HFF-Myc (cell line): ENCODE results near the gene MATN1.

Source experiments
- DNase-seq: peaks from one replicate; pipeline ENCODE4 v3.0.0-alpha.2; 2011; ENCODE audit warnings: low read depth; ENCODE audit errors: extremely low read depth
- H3K4me3 ChIP-seq: replicated peaks from 2 replicates; pipeline ENCODE4 v1.5.1; 2011; ENCODE audit warnings: low read depth, mild to moderate bottlenecking, control low read depth, low read length
- TF ChIP-seq, protein P1 (sequence below): IDR thresholded peaks from 2 replicates; pipeline ENCODE4 v1.5.1; 2012; ENCODE audit warnings: mild to moderate bottlenecking, low read depth, low read length, control low read depth; ENCODE audit errors: missing control alignments

The MATN1 gene

DNA sequence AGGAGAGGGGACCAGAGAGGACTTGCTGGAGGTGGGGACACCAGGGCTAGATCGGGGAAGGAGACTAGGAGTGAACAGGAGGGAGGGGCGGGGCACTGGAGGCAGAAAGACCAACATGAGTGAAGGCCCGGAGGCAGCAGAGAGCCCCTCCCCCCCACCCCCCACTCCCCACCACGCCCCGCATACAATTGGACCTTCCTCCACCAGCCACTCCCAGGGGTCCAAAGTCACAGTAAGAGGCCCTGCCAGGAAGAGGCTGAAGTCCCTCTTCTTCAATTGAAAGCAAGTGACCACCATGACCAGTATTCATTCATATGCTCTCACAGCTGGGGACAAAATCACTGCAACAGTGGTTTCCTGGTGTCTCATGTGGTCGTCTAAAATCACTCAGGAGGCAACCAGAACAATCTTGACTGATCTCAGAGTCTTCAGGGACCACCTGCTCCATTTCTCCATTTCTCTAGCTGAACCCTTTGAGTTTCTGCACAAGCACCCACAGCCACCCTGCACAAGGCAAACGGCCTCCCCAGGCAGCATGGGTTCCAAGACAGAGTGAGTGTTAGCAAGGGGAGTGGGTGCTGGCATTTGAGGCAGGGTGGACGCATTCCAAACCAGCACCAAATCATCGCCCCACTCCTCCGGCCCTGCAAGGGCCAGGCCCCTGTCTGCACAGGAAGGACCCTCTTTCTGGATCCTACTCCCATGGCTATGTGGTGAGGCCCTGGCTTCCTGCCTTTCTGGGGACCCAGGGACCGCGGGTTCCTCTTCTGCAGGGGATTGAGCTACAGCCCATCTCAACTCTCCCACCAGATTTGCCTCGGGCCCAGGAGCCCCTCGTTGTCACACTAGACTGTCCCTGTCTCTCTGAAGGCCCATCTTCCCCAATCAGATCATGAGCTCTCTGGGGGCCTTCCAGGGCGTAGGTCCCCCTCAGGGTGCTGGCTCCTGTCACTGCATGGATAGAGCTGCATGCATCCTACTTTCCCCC, 17.2 kb upstream of the MATN1 start:
- no peak for DNase-seq
- TF ChIP-seq, protein P1, sequence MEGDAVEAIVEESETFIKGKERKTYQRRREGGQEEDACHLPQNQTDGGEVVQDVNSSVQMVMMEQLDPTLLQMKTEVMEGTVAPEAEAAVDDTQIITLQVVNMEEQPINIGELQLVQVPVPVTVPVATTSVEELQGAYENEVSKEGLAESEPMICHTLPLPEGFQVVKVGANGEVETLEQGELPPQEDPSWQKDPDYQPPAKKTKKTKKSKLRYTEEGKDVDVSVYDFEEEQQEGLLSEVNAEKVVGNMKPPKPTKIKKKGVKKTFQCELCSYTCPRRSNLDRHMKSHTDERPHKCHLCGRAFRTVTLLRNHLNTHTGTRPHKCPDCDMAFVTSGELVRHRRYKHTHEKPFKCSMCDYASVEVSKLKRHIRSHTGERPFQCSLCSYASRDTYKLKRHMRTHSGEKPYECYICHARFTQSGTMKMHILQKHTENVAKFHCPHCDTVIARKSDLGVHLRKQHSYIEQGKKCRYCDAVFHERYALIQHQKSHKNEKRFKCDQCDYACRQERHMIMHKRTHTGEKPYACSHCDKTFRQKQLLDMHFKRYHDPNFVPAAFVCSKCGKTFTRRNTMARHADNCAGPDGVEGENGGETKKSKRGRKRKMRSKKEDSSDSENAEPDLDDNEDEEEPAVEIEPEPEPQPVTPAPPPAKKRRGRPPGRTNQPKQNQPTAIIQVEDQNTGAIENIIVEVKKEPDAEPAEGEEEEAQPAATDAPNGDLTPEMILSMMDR: no peak
- H3K4me3 ChIP-seq: no peak overlapping the region

DNA sequence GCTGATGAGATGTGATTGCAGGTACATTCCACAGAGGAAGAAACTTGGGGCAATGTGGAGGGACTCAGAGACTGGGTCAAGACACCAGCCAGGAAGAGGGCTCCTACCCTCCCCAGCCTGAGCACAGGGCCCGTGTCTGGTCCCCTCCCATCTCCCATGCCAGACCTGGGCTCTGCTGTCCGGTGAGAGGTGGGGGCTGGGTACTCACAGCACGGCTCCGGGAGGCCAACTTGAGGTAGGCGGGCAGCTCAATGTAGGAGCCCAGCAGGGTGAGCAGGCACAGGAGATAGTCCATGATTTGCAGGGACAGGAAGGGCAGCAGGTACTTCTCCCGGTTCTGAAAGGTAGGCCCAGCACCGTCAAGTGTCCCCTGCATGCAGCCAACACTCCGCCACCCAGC, 16.2 kb upstream of the MATN1 start:
- H3K4me3 ChIP-seq: no peak overlapping the region
- TF ChIP-seq, protein P1: no peak
- DNase-seq: no peak

DNA sequence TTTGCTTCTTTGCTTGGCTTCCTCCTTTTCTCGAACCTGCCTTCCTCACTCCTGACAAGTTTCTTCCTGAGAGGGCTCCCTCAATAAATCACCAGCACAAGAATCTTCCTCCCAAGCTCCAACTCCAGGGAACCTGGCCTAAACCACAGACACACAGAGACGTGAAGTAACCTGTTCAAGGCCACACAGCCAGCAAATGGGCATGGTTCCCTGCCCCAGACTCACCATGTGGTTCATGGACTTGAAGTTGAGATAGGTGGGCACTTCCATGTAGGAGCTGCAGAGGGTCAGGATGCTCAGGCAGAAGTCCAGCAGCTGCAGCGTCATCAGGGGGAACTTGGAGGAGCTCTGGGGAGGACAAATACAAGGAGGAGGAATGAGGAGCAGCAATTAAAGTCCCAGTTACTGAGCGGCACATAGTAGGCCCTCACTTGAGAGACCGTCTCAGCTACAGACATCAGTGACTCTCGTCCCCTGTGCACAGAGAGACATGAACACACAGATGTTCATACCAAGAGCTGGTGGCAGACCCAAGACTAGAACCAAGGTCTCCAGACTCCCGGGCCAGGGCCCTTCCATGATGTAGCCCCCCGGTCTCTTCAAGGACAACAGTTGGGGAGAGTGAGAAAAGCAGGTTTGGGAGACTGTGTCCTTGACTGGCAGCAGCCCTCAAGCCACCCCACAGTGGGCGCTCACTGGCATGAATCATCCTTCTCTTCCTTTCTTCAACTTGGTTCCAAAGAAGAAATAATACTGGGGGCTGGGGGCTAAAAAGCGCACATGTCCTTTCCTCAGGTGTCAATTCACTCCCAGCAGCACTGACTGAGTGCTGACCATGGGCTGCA, 15.6 kb upstream of the MATN1 start:
- no peak overlapping the region for H3K4me3 ChIP-seq
- TF ChIP-seq, protein P1: no peak

GRCh38 chr1:30738040-30738714, 14.8 kb upstream of the MATN1 start:
- TF ChIP-seq, protein P1: no peak
- DNase-seq: no peak
- no peak overlapping the region for H3K4me3 ChIP-seq

More for the DNA sequence above, 15.6 kb upstream of the MATN1 start:
- DNase-seq: no peak

GRCh38 chr1:30737357-30738039, 14.1 kb upstream of the MATN1 start:
- TF ChIP-seq, protein P1: no peak
- no peak overlapping the region for H3K4me3 ChIP-seq
- DNase-seq: no peak
